ENCODE measurements around the gene PACSIN3. TPM values are rescaled to one million over a fixed set of nuclear protein-coding genes. Genes with fewer than 3 reads are reported as not detected.

PACSIN3 gene
- total and polyA plus RNA-seq, 2 donors (not counting 1 experiment from before 2014, with no cell fraction given): 10.8 to 19.8 TPM

DNA sequence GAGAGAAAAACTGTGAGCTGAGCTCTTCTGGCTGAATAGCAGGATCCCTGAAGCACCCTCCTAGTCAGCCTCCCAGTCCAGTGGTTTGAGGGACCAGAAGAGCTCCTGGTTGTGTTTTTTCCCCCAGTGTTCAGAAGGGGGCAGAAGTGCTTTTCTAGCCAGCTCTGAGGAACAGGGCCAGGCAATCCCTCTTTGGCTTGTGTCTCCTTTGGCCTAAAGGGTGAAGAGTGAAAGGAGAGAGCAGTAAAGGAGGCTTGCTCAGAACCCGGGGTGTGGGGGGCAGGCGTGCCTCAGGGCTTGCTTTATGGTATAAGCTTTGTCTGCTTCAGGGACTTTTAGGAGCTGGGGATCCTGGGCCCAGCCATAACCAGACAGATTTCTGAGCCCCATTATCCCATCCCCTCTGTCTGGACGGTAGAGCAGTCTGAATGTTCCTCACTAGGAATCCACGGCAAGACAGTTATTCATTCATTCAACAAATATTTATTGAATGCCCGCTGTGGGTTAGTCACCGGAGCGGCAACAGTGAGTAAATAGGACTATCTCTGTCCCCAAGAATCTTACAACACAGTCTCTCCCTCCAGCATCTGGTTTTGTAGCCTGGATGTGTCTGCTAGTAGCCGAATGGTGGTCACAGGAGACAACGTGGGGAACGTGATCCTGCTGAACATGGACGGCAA lies 47.9 kb upstream of the PACSIN3 start:
- Histone ChIP-seq H4K20me1 (ENCODE audit: control insufficient read depth, extremely low read depth, insufficient read depth, low read length) (no peaks in the 10 kb centered on the region), H3K4me1 (ENCODE audit: control insufficient read depth, extremely low read depth, insufficient read depth, low read length) (peaks cover 9% of the 10 kb centered on the region), H3K9ac (ENCODE audit: insufficient read depth, low read length) (no peak overlapping the region), H3K9me3 (ENCODE audit: control insufficient read depth, insufficient read depth, low read depth, low read length) (no peaks in the 10 kb centered on the region), H3K27ac (ENCODE audit: insufficient read depth, low read length) (peak overlapping the region; percentile 36), H3K36me3 (ENCODE audit: control insufficient read depth, insufficient read depth, low read length) (peaks cover 17% of the 10 kb centered on the region), H3K79me2 (ENCODE audit: control insufficient read depth, insufficient read depth, low read length) (no peaks in the 10 kb centered on the region), H2AFZ (ENCODE audit: low read length) (peak overlapping the region; percentile 66), H3K27me3 (ENCODE audit: control insufficient read depth, insufficient read depth, low read length) (no peaks in the 10 kb centered on the region), H3K4me2 (ENCODE audit: extremely low read depth, insufficient read depth, low read length) (peak overlapping the region; percentile 3), H3K4me3 (replicated peaks in 1 of 4; ENCODE audit: control extremely low read depth in 1 of 4, insufficient read depth in 1 of 4, low read depth in 3 of 4, low read length in 4 of 4) (no peak overlapping the region)
- TF ChIP-seq, protein P1, sequence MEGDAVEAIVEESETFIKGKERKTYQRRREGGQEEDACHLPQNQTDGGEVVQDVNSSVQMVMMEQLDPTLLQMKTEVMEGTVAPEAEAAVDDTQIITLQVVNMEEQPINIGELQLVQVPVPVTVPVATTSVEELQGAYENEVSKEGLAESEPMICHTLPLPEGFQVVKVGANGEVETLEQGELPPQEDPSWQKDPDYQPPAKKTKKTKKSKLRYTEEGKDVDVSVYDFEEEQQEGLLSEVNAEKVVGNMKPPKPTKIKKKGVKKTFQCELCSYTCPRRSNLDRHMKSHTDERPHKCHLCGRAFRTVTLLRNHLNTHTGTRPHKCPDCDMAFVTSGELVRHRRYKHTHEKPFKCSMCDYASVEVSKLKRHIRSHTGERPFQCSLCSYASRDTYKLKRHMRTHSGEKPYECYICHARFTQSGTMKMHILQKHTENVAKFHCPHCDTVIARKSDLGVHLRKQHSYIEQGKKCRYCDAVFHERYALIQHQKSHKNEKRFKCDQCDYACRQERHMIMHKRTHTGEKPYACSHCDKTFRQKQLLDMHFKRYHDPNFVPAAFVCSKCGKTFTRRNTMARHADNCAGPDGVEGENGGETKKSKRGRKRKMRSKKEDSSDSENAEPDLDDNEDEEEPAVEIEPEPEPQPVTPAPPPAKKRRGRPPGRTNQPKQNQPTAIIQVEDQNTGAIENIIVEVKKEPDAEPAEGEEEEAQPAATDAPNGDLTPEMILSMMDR (conservative IDR thresholded peaks at IDR 0.05 in 1 of 2, IDR thresholded peaks at IDR 0.05 in 1 of 2; ENCODE audit: low read depth in 1 of 2, low read length in 2 of 2): peak; percentile 49 to 68
- no peak for TF ChIP-seq EZH2 (IDR thresholded peaks at IDR 0.05; ENCODE audit: low read length, missing control alignments)
- peak; percentile 73 to 77 for DNase-seq (ENCODE audit: low read depth in 2 of 2)

DNA sequence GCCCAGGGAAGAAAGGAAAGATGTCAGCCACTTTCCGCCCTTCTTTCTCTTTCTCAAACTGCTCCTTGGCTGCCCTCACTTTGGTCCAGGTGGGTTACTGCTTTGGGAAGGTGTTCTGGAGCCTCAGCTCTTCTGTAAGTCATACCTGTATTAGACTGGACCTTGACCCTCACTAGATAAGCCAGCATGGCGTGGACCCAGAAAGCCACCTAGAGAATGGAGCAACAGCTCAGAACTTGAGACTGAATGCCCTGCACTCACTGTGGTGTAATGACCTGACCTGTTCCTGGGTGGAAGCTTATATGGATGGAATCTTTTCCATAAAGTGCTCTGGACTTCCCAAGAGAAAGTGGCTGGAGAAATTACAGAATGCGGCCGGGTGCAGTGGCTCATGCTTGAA lies 46.8 kb upstream of the PACSIN3 start:
- Histone ChIP-seq H3K27me3 (ENCODE audit: control insufficient read depth, insufficient read depth, low read length) (no peaks in the 10 kb centered on the region), H3K9me3 (ENCODE audit: control insufficient read depth, insufficient read depth, low read depth, low read length) (no peaks in the 10 kb centered on the region), H3K4me3 (replicated peaks in 1 of 4; ENCODE audit: control extremely low read depth in 1 of 4, insufficient read depth in 1 of 4, low read depth in 3 of 4, low read length in 4 of 4) (no peak overlapping the region), H4K20me1 (ENCODE audit: control insufficient read depth, extremely low read depth, insufficient read depth, low read length) (no peaks in the 10 kb centered on the region), H3K27ac (ENCODE audit: insufficient read depth, low read length) (no peak overlapping the region), H3K4me2 (ENCODE audit: extremely low read depth, insufficient read depth, low read length) (no peak overlapping the region), H3K79me2 (ENCODE audit: control insufficient read depth, insufficient read depth, low read length) (no peaks in the 10 kb centered on the region), H3K4me1 (ENCODE audit: control insufficient read depth, extremely low read depth, insufficient read depth, low read length) (peaks cover 9% of the 10 kb centered on the region), H3K9ac (ENCODE audit: insufficient read depth, low read length) (no peak overlapping the region), H2AFZ (ENCODE audit: low read length) (no peak overlapping the region), H3K36me3 (ENCODE audit: control insufficient read depth, insufficient read depth, low read length) (peaks cover 13% of the 10 kb centered on the region)
- no peak for DNase-seq (ENCODE audit: low read depth in 2 of 2)
- TF ChIP-seq, protein P1 (conservative IDR thresholded peaks at IDR 0.05 in 1 of 2, IDR thresholded peaks at IDR 0.05 in 1 of 2; ENCODE audit: low read depth in 1 of 2, low read length in 2 of 2): no peak
- TF ChIP-seq EZH2 (IDR thresholded peaks at IDR 0.05; ENCODE audit: low read length, missing control alignments): no peak

DNA sequence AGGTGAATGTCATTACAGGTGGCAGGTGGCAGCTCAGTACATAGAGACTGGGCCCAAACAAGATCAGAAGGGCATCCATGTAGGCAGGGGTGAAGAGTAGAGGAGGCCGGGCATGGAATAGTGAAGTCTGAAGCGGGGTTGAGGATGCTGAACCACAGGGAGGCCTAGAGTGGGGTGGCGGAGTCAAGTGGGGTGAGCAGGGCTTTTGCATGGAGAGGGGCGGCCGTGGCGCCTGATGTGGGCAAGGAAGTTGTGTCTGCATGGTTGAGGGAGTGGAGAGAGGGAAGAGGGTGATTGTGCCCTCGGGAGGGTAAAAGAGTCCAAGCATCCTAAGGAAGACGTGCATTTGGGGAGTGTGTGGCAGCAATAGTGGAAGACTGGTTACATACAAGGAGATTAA lies 42.9 kb upstream of the PACSIN3 start:
- Histone ChIP-seq H3K36me3 (ENCODE audit: control insufficient read depth, insufficient read depth, low read length) (peaks cover 6% of the 10 kb centered on the region), H4K20me1 (ENCODE audit: control insufficient read depth, extremely low read depth, insufficient read depth, low read length) (no peaks in the 10 kb centered on the region), H3K9ac (ENCODE audit: insufficient read depth, low read length) (no peak overlapping the region), H3K27ac (ENCODE audit: insufficient read depth, low read length) (no peak overlapping the region), H3K4me2 (ENCODE audit: extremely low read depth, insufficient read depth, low read length) (no peak overlapping the region), H3K79me2 (ENCODE audit: control insufficient read depth, insufficient read depth, low read length) (no peaks in the 10 kb centered on the region), H3K9me3 (ENCODE audit: control insufficient read depth, insufficient read depth, low read depth, low read length) (no peaks in the 10 kb centered on the region), H3K4me1 (ENCODE audit: control insufficient read depth, extremely low read depth, insufficient read depth, low read length) (peaks cover 2% of the 10 kb centered on the region), H2AFZ (ENCODE audit: low read length) (no peak overlapping the region), H3K4me3 (replicated peaks in 1 of 4; ENCODE audit: control extremely low read depth in 1 of 4, insufficient read depth in 1 of 4, low read depth in 3 of 4, low read length in 4 of 4) (no peak overlapping the region), H3K27me3 (ENCODE audit: control insufficient read depth, insufficient read depth, low read length) (no peaks in the 10 kb centered on the region)
- TF ChIP-seq, protein P1 (conservative IDR thresholded peaks at IDR 0.05 in 1 of 2, IDR thresholded peaks at IDR 0.05 in 1 of 2; ENCODE audit: low read depth in 1 of 2, low read length in 2 of 2): no peak
- TF ChIP-seq EZH2 (IDR thresholded peaks at IDR 0.05; ENCODE audit: low read length, missing control alignments): no peak
- no peak for DNase-seq (ENCODE audit: low read depth in 2 of 2)
